HepG2 (cell line): ENCODE measurements around the gene KCNQ2. TPM values are rescaled to one million over a fixed set of nuclear protein-coding genes. Genes with fewer than 3 reads are reported as not detected.

Experiments used
- ATAC-seq: fragments of 200-7000 bp; cut with Tn5 transposase; 3 replicates; pipeline ENCODE4 v1.9.1; 2020; ENCODE audit warnings: mild to moderate bottlenecking, moderate library complexity
- BruUV-seq: library from RNA; stranded (reverse); fragments of 400-500 nt; replicated peaks from 2 replicates; lab custom pipeline; 2021; lab: Mats Ljungman, UMichigan
- CTCF ChIA-PET: fragments of 300-600 bp; formaldehyde crosslinking; extraction: SDS; loops from one replicate; lab custom pipeline; 2021; ENCODE audit warnings: low total read pairs, inconsistent platforms, low intra/inter-chr PET ratio; lab: Yijun Ruan, JAX
- POLR2A ChIA-PET: fragments of 350-600 bp; sonication (Branson Sonifier 250); formaldehyde crosslinking; loops from one replicate; lab custom pipeline; 2020; ENCODE audit warnings: antibody characterized with exemption, inconsistent platforms; lab: Yijun Ruan, JAX
- DNase-seq: peaks from one replicate; pipeline ENCODE4 v3.0.0-alpha.2; 2015; ENCODE audit warnings: low spot score
- FAIRE-seq: peaks from 3 replicates; lab custom pipeline; 2011; peaks lifted over from hg19 to GRCh38; lab: Jason Lieb, UNC
- H2AFZ ChIP-seq: one replicate; pipeline ENCODE4 v1.6.1; 2011; ENCODE audit warnings: low read length, inconsistent platforms
- H3K27ac ChIP-seq: fragments of 300-600 bp; 3 replicates; pipeline ENCODE4 v1.8.0; 2011; ENCODE audit warnings: mixed run types, mild to moderate bottlenecking, mixed read lengths, low read length, inconsistent platforms; ENCODE audit not compliant: insufficient read depth; ENCODE audit errors: extremely low read length
- H3K27me3 ChIP-seq, 2 experiments: fragments of 200-600 bp in 1 of 2; 2 replicates in 1 of 2; 3 replicates in 1 of 2; pipeline versions ENCODE4 v1.6.0 to v1.8.0; 2011; ENCODE audit warnings: low read length in 2 of 2, mild to moderate bottlenecking in 2 of 2, moderate library complexity in 2 of 2, inconsistent platforms in 1 of 2; ENCODE audit not compliant: insufficient read depth in 2 of 2, control insufficient read depth in 1 of 2
- H3K36me3 ChIP-seq, 2 experiments: fragments of 200-600 bp in 1 of 2; replicated peaks in 1 of 2; 2 replicates in 1 of 2; 3 replicates in 1 of 2; pipeline versions ENCODE4 v1.5.1 to v1.8.0; 2011; ENCODE audit warnings: low read length in 2 of 2, inconsistent platforms in 1 of 2; ENCODE audit not compliant: insufficient read depth in 2 of 2, control insufficient read depth in 1 of 2
- H3K4me1 ChIP-seq: 2 replicates; pipeline ENCODE4 v1.5.1; 2012; ENCODE audit warnings: low read length, inconsistent platforms; ENCODE audit not compliant: insufficient read depth
- H3K4me2 ChIP-seq: 2 replicates; pipeline ENCODE4 v1.6.0; 2011; ENCODE audit warnings: low read depth, low read length, inconsistent platforms
- H3K4me3 ChIP-seq, 3 experiments: fragments of 200-600 bp in 1 of 3; sonication (generic), shearing (Covaris generic) in 1 of 3; replicated peaks in 1 of 3; 2 replicates each; pipeline ENCODE4 v1.5.1; 2011 to 2016; ENCODE audit warnings: low read length in 3 of 3, inconsistent platforms in 2 of 3, low read depth in 2 of 3, mild to moderate bottlenecking in 2 of 3, control low read depth in 1 of 3, mixed read lengths in 1 of 3; ENCODE audit not compliant: insufficient read depth in 1 of 3
- H3K79me2 ChIP-seq: one replicate; pipeline ENCODE4 v1.6.1; 2011; ENCODE audit warnings: low read length, inconsistent platforms; ENCODE audit not compliant: insufficient read depth
- H3K9ac ChIP-seq: 2 replicates; pipeline ENCODE4 v1.6.0; 2011; ENCODE audit warnings: mild to moderate bottlenecking, low read depth, low read length, inconsistent platforms; ENCODE audit not compliant: insufficient read depth
- H3K9me3 ChIP-seq: 2 replicates; pipeline ENCODE4 v1.5.1; 2012; ENCODE audit warnings: mild to moderate bottlenecking, low read length
- H4K20me1 ChIP-seq: 2 replicates; pipeline ENCODE4 v1.6.0; 2011; ENCODE audit warnings: inconsistent platforms, mild to moderate bottlenecking, low read length, moderate library complexity; ENCODE audit not compliant: insufficient read depth
- KDM4B ChIP-seq: sonication (generic); formaldehyde crosslinking; IDR thresholded peaks from 2 replicates; pipeline ENCODE4 v1.4.0; 2020; ENCODE audit warnings: missing genetic modification reagents
- TGIF2 ChIP-seq: IDR thresholded peaks from 2 replicates; pipeline ENCODE4 v1.6.1; 2016; ENCODE audit warnings: control low read depth, missing compliant biosample characterization
- TMF1 ChIP-seq: sonication (generic); formaldehyde crosslinking; IDR thresholded peaks from 2 replicates; pipeline ENCODE4 v1.8.1; 2022; ENCODE audit warnings: low read depth, missing genetic modification reagents
- TSC22D2 ChIP-seq: sonication (generic); formaldehyde crosslinking; IDR thresholded peaks from 2 replicates; pipeline ENCODE4 v1.5.1; 2020; ENCODE audit warnings: missing genetic modification reagents, mild to moderate bottlenecking, borderline replicate concordance
- ZFP41 ChIP-seq: sonication (generic); formaldehyde crosslinking; IDR thresholded peaks from 2 replicates; pipeline ENCODE4 v1.4.0; 2020; ENCODE audit warnings: mild to moderate bottlenecking, missing genetic modification reagents, borderline replicate concordance
- ZMYM2 ChIP-seq: sonication (generic); formaldehyde crosslinking; IDR thresholded peaks from 2 replicates; pipeline ENCODE4 v1.8.0; 2022; ENCODE audit warnings: mild to moderate bottlenecking, missing genetic modification reagents
- ZNF20 ChIP-seq: sonication (generic); formaldehyde crosslinking; IDR thresholded peaks from 2 replicates; pipeline ENCODE4 v1.4.0; 2020; ENCODE audit warnings: mild to moderate bottlenecking, moderate library complexity, missing genetic modification reagents
- ZNF496 ChIP-seq: sonication (generic); formaldehyde crosslinking; IDR thresholded peaks from 2 replicates; pipeline ENCODE4 v1.8.1; 2023; ENCODE audit warnings: mild to moderate bottlenecking, moderate library complexity, missing genetic modification reagents; ENCODE audit not compliant: insufficient replicate concordance
- ZSCAN21 ChIP-seq: sonication (generic); formaldehyde crosslinking; IDR thresholded peaks from 2 replicates; pipeline ENCODE4 v1.8.0; 2022; ENCODE audit warnings: mild to moderate bottlenecking, missing genetic modification reagents, moderate library complexity, borderline replicate concordance
- WGBS: methylation state at CpG from one replicate; pipeline ENCODE4 v1.1.6; 2017; ENCODE audit warnings: low lambda C conversion rate; 5-methylcytosine and 5-hydroxymethylcytosine counted together
- in situ Hi-C: cut with HindIII; loops from 2 replicates; pipeline ENCODE4 v1.10.0; 2017; ENCODE audit warnings: low pct_unique_long_range_greater_than_20kb; ENCODE audit not compliant: extremely low pct_ligation_motif_present
- intact Hi-C: fragments of 100-400 bp; cut with micrococcal nuclease; formaldehyde crosslinking; loops from one replicate; pipeline ENCODE4 v1.10.0; 2022; ENCODE audit not compliant: unreplicated experiment
- polyA plus RNA-seq, 8 experiments: library from polyadenylated mRNA; depleted of rRNA in 3 of 8; stranded (reverse) in 7 of 8; unstranded in 1 of 8; fragments of >200 nt; fragmentation: Illumina TruSeq in 4 of 8; extraction: Trizol in 4 of 8; gene quantifications; 2 replicates each; pipeline versions ENCODE4 v1.2.1 to v1.2.3, GENCODE V29; 2011 to 2016; ENCODE audit warnings: low read depth in 4 of 8, missing spikeins in 1 of 8, mixed read lengths in 1 of 8; ENCODE audit not compliant: insufficient read depth in 1 of 8
- total RNA-seq, 5 experiments: library from RNA; depleted of rRNA; stranded (reverse); fragments of >200 nt; fragmentation: Illumina TruSeq; extraction: Trizol; gene quantifications; 2 replicates each; pipeline ENCODE4 v1.2.3, GENCODE V29; 2016; ENCODE audit warnings: low read depth in 1 of 5
- TF ChIP-seq, protein P1 (sequence below): sonication (generic); formaldehyde crosslinking; IDR thresholded peaks from 2 replicates; pipeline ENCODE4 v1.5.0; 2020; ENCODE audit warnings: mild to moderate bottlenecking, missing genetic modification reagents, moderate library complexity
- TF ChIP-seq, protein P2 (sequence below): IDR thresholded peaks from 2 replicates; pipeline ENCODE4 v1.6.1; 2012; ENCODE audit warnings: low read length, improper control_type of control experiment
- TF ChIP-seq, protein P3 (sequence below): sonication (generic); formaldehyde crosslinking; IDR thresholded peaks from 2 replicates; pipeline ENCODE4 v1.4.0; 2020; ENCODE audit warnings: mild to moderate bottlenecking, low read depth, missing genetic modification reagents

KCNQ2 gene
- total and polyA plus RNA-seq, 2 of the 13 experiments (the other 11 are each of a cell fraction or from before 2014, with no cell fraction given): not detected

DNA sequence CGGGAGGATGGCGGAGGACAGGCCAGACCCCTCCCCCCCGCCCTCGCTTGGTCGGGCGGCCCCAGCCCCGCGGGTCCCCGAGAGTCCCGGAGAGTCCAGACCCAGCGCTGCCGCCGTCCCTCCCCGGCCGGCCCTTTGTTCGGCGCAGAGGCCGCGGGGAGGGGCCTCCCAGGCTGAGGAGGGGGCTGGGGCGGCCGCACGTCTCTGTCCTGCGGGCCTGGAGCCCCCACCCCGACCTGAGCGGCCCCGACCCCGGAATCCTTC is 806 bp downstream of the KCNQ2 start:
- no peaks in the 10 kb centered on the region for H3K79me2 ChIP-seq
- no TSS peak for BruUV-seq
- peaks cover 13% of the 10 kb centered on the region; the same call in 1 of the 2 replicates for H4K20me1 ChIP-seq
- CTCF ChIA-PET: no interaction called here
- H3K4me3 ChIP-seq: no peak overlapping the region
- no peak overlapping the region for H3K9ac ChIP-seq
- H3K27me3 ChIP-seq: peaks cover 43 to 86% of the 10 kb centered on the region in 2 experiments
- H3K4me2 ChIP-seq: no peak overlapping the region
- H2AFZ ChIP-seq: no peak overlapping the region
- in situ Hi-C loops: no loop called here
- FAIRE-seq (no peak), DNase-seq (no peak)
- intact Hi-C loops: no loop called here
- TF ChIP-seq ZMYM2: no peak
- no peak for TF ChIP-seq KDM4B (CRISPR knock-in tag)
- TF ChIP-seq ZNF496 (CRISPR knock-in tag): no peak
- TF ChIP-seq ZSCAN21 (CRISPR knock-in tag): no peak
- no peak for TF ChIP-seq TMF1
- TF ChIP-seq TSC22D2 (CRISPR knock-in tag): no peak
- no peak for TF ChIP-seq ZNF20 (CRISPR knock-in tag)
- TF ChIP-seq, protein P1, sequence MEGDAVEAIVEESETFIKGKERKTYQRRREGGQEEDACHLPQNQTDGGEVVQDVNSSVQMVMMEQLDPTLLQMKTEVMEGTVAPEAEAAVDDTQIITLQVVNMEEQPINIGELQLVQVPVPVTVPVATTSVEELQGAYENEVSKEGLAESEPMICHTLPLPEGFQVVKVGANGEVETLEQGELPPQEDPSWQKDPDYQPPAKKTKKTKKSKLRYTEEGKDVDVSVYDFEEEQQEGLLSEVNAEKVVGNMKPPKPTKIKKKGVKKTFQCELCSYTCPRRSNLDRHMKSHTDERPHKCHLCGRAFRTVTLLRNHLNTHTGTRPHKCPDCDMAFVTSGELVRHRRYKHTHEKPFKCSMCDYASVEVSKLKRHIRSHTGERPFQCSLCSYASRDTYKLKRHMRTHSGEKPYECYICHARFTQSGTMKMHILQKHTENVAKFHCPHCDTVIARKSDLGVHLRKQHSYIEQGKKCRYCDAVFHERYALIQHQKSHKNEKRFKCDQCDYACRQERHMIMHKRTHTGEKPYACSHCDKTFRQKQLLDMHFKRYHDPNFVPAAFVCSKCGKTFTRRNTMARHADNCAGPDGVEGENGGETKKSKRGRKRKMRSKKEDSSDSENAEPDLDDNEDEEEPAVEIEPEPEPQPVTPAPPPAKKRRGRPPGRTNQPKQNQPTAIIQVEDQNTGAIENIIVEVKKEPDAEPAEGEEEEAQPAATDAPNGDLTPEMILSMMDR: no peak
- no peak for TF ChIP-seq ZFP41 (CRISPR knock-in tag)
- TF ChIP-seq TGIF2: no peak
- TF ChIP-seq, protein P2, sequence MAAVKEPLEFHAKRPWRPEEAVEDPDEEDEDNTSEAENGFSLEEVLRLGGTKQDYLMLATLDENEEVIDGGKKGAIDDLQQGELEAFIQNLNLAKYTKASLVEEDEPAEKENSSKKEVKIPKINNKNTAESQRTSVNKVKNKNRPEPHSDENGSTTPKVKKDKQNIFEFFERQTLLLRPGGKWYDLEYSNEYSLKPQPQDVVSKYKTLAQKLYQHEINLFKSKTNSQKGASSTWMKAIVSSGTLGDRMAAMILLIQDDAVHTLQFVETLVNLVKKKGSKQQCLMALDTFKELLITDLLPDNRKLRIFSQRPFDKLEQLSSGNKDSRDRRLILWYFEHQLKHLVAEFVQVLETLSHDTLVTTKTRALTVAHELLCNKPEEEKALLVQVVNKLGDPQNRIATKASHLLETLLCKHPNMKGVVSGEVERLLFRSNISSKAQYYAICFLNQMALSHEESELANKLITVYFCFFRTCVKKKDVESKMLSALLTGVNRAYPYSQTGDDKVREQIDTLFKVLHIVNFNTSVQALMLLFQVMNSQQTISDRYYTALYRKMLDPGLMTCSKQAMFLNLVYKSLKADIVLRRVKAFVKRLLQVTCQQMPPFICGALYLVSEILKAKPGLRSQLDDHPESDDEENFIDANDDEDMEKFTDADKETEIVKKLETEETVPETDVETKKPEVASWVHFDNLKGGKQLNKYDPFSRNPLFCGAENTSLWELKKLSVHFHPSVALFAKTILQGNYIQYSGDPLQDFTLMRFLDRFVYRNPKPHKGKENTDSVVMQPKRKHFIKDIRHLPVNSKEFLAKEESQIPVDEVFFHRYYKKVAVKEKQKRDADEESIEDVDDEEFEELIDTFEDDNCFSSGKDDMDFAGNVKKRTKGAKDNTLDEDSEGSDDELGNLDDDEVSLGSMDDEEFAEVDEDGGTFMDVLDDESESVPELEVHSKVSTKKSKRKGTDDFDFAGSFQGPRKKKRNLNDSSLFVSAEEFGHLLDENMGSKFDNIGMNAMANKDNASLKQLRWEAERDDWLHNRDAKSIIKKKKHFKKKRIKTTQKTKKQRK: no peak
- TF ChIP-seq, protein P3, sequence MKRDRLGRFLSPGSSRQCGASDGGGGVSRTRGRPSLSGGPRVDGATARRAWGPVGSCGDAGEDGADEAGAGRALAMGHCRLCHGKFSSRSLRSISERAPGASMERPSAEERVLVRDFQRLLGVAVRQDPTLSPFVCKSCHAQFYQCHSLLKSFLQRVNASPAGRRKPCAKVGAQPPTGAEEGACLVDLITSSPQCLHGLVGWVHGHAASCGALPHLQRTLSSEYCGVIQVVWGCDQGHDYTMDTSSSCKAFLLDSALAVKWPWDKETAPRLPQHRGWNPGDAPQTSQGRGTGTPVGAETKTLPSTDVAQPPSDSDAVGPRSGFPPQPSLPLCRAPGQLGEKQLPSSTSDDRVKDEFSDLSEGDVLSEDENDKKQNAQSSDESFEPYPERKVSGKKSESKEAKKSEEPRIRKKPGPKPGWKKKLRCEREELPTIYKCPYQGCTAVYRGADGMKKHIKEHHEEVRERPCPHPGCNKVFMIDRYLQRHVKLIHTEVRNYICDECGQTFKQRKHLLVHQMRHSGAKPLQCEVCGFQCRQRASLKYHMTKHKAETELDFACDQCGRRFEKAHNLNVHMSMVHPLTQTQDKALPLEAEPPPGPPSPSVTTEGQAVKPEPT (CRISPR knock-in tag): no peak
- TF ChIP-seq, all 625 proteins: peak for 0
- Histone ChIP-seq H3K36me3 (no peaks in the 10 kb centered on the region), H3K4me1 (no peaks in the 10 kb centered on the region), H3K9me3 (no peaks in the 10 kb centered on the region), H3K27ac (no peak overlapping the region)
- 5% methylated on average over 8 of the region's 27 CpGs for WGBS
- POLR2A ChIA-PET: no interaction called here
- no peak for ATAC-seq
